ENCODE data around the gene CYP2D6.
"Not testable (repeated sequence)": the region's sequence is repeated elsewhere in the genome, so short reads cannot be mapped to it uniquely, and the experiment has no call there.

The CYP2D6 gene

GRCh38 chr22:42160251-42160650, 29.6 kb upstream of the CYP2D6 start:
- FAIRE-seq = no peak
- DNase-seq (ENCODE audit: insufficient read length, low spot score) = no peak

GRCh38 chr22:42158456-42159132, 28.0 kb upstream of the CYP2D6 start:
- FAIRE-seq (no peak), DNase-seq (ENCODE audit: insufficient read length, low spot score) (no peak)

- FAIRE-seq = no peak
- no peak for DNase-seq (ENCODE audit: insufficient read length, low spot score)
These were observed 26.0 kb upstream of the CYP2D6 start for GRCh38 chr22:42156598-42156997.

GRCh38 chr22:42156121-42156520, 25.5 kb upstream of the CYP2D6 start:
- FAIRE-seq (no peak), DNase-seq (ENCODE audit: insufficient read length, low spot score) (no peak)

- FAIRE-seq (no peak), DNase-seq (ENCODE audit: insufficient read length, low spot score) (no peak)
These were observed 24.5 kb upstream of the CYP2D6 start for GRCh38 chr22:42155053-42155543.

- no peak for FAIRE-seq
- no peak for DNase-seq (ENCODE audit: insufficient read length, low spot score)
These were observed 23.9 kb upstream of the CYP2D6 start for GRCh38 chr22:42154293-42155052.

- DNase-seq (ENCODE audit: insufficient read length, low spot score) (no peak), FAIRE-seq (no peak)
These were observed 22.2 kb upstream of the CYP2D6 start for GRCh38 chr22:42152661-42153270.

- no peak for FAIRE-seq
- no peak for DNase-seq (ENCODE audit: insufficient read length, low spot score)
These were observed 21.5 kb upstream of the CYP2D6 start for GRCh38 chr22:42151924-42152635.

GRCh38 chr22:42150727-42151590, 20.3 kb upstream of the CYP2D6 start:
- FAIRE-seq = no peak
- DNase-seq (ENCODE audit: insufficient read length, low spot score) = no peak

GRCh38 chr22:42149798-42150197, 19.2 kb upstream of the CYP2D6 start:
- FAIRE-seq; DNase-seq (ENCODE audit: insufficient read length, low spot score): not testable (repeated sequence)

- FAIRE-seq = no peak
- DNase-seq (ENCODE audit: insufficient read length, low spot score) = no peak
These were observed 14.6 kb upstream of the CYP2D6 start for GRCh38 chr22:42145175-42145574.

GRCh38 chr22:42143859-42144822, 13.5 kb upstream of the CYP2D6 start:
- not testable (repeated sequence) for DNase-seq (ENCODE audit: insufficient read length, low spot score)

GRCh38 chr22:42142771-42143461, 12.3 kb upstream of the CYP2D6 start:
- FAIRE-seq (no peak), DNase-seq (ENCODE audit: insufficient read length, low spot score) (no peak)

More at GRCh38 chr22:42143859-42144822, 13.5 kb upstream of the CYP2D6 start:
- not testable (repeated sequence) for FAIRE-seq

GRCh38 chr22:42141307-42142057, 10.9 kb upstream of the CYP2D6 start:
- not testable (repeated sequence) for FAIRE-seq; DNase-seq (ENCODE audit: insufficient read length, low spot score)

GRCh38 chr22:42140153-42140552, 9.5 kb upstream of the CYP2D6 start:
- not testable (repeated sequence) for DNase-seq (ENCODE audit: insufficient read length, low spot score); FAIRE-seq

- not testable (repeated sequence) for FAIRE-seq; DNase-seq (ENCODE audit: insufficient read length, low spot score)
These were observed 8.9 kb upstream of the CYP2D6 start for GRCh38 chr22:42139508-42139907.

GRCh38 chr22:42138972-42139371, 8.4 kb upstream of the CYP2D6 start:
- DNase-seq (ENCODE audit: insufficient read length, low spot score) = no peak
- no peak for FAIRE-seq

Data from GM19239 (cell line).